OCI-LY1 (cell line): Measurements from ENCODE around the gene HENMT1.
"Not testable (repeated sequence)": the region's sequence is repeated elsewhere in the genome, so short reads cannot be mapped to it uniquely, and the experiment has no call there.

Experiments
- CTCF ChIP-seq: fragments of 200-600 bp; sonication (generic), shearing (Covaris generic); IDR thresholded peaks from 2 replicates; pipeline ENCODE4 v1.5.1; 2017; ENCODE audit warnings: mild to moderate bottlenecking, antibody characterized with exemption, low read length, moderate library complexity, mixed read lengths
- EZH2 ChIP-seq: fragments of 200-600 bp; sonication (generic), shearing (Covaris generic); IDR thresholded peaks from 2 replicates; pipeline ENCODE4 v1.8.0; 2017; ENCODE audit warnings: borderline replicate concordance, mixed run types, mild to moderate bottlenecking, antibody characterized with exemption, low read length, moderate library complexity, mixed read lengths

GRCh38 chr1:108681701-108682100 lies 20.8 kb upstream of the HENMT1 start:
- TF ChIP-seq CTCF, EZH2: not testable (repeated sequence)
